ENCODE results near the gene UNC80. TPM values are rescaled to one million over a fixed set of nuclear protein-coding genes. Genes with fewer than 3 reads are reported as not detected.

UNC80 gene
- polyA plus RNA-seq, 2 of the 4 experiments (the other 2 are of a cell fraction) = not detected

GRCh38 chr2:209913786-209914345 lies 142.2 kb downstream of the UNC80 start:
- H3K27ac ChIP-seq = no peak overlapping the region
- no peak for FAIRE-seq
- H3K4me3 ChIP-seq = no peak overlapping the region
- ChIA-PET POLR2A (no interaction called here), CTCF (no interaction called here)
- H3K4me1 ChIP-seq = no peaks in the 10 kb centered on the region
- H3K9me3 ChIP-seq = no peaks in the 10 kb centered on the region
- 12% methylated on average over 2 of the region's 2 CpGs for WGBS (ENCODE audit: missing lambda C conversion rate)
- no peak for DNase-seq (ENCODE audit: low read depth in 1 of 2, low spot score in 1 of 2)
- no peak for ATAC-seq
- no peak overlapping the region for H3K4me2 ChIP-seq
- TF ChIP-seq CBX8 (IDR thresholded peaks at IDR 0.05) (no peak), USF2 (IDR thresholded peaks at IDR 0.05) (no peak), EHF (CRISPR knock-in tag; IDR thresholded peaks at IDR 0.05) (no peak), TFCP2L1 (CRISPR knock-in tag; IDR thresholded peaks at IDR 0.05) (no peak), BCL3 (IDR thresholded peaks at IDR 0.05) (no peak), RCOR1 (IDR thresholded peaks at IDR 0.05; ENCODE audit: low read depth, low read length) (no peak), POLR2AphosphoS2 (conservative IDR thresholded peaks at IDR 0.05; ENCODE audit: low read length) (no peak), JUNB (IDR thresholded peaks at IDR 0.05) (no peak), NR3C1 (IDR thresholded peaks at IDR 0.05) (no peak), ZC3H11A (IDR thresholded peaks at IDR 0.05) (no peak), CEBPB (IDR thresholded peaks at IDR 0.05) (no peak), TP53 (CRISPR knock-in tag; IDR thresholded peaks at IDR 0.05) (no peak), HOXB5 (CRISPR knock-in tag; IDR thresholded peaks at IDR 0.05) (no peak)

- Histone ChIP-seq H3K9me3 (no peaks in the 10 kb centered on the region), H3K27ac (no peak overlapping the region), H3K4me1 (no peaks in the 10 kb centered on the region), H3K4me3 (no peak overlapping the region), H3K4me2 (no peak overlapping the region)
- ATAC-seq (no peak), DNase-seq (ENCODE audit: low read depth in 1 of 2, low spot score in 1 of 2) (no peak), FAIRE-seq (no peak)
- 10% methylated on average over 2 of the region's 2 CpGs for WGBS (ENCODE audit: missing lambda C conversion rate)
- CTCF ChIA-PET = no interaction called here
- POLR2A ChIA-PET = no interaction called here
- TF ChIP-seq EHF (CRISPR knock-in tag; IDR thresholded peaks at IDR 0.05) (no peak), KDM1A (IDR thresholded peaks at IDR 0.05; ENCODE audit: low read depth) (no peak), SREBF2 (IDR thresholded peaks at IDR 0.05) (no peak), E2F6 (IDR thresholded peaks at IDR 0.05; ENCODE audit: borderline replicate concordance, low read depth) (no peak), HMGXB4 (CRISPR knock-in tag; IDR thresholded peaks at IDR 0.05; ENCODE audit: borderline replicate concordance) (no peak), ESRRA (IDR thresholded peaks at IDR 0.05; ENCODE audit: borderline replicate concordance, low read length) (no peak), HEYL (CRISPR knock-in tag; IDR thresholded peaks at IDR 0.05) (no peak)
Measured at GRCh38 chr2:209917154-209917771, 145.6 kb downstream of the UNC80 start.

GRCh38 chr2:209918251-209918650 lies 146.6 kb downstream of the UNC80 start:
- ChIA-PET POLR2A (no interaction called here), CTCF (no interaction called here)
- H3K4me1 ChIP-seq = no peaks in the 10 kb centered on the region
- H3K4me2 ChIP-seq = no peak overlapping the region
- no peak overlapping the region for H3K4me3 ChIP-seq
- DNase-seq (ENCODE audit: low read depth in 1 of 2, low spot score in 1 of 2) = no peak
- no peaks in the 10 kb centered on the region for H3K9me3 ChIP-seq
- H3K27ac ChIP-seq = no peak overlapping the region
- FAIRE-seq = no peak
- no peak for ATAC-seq
- TF ChIP-seq FOSB (CRISPR knock-in tag; IDR thresholded peaks at IDR 0.05) (no peak), ZNF302 (CRISPR knock-in tag; IDR thresholded peaks at IDR 0.05) (no peak), RNF2 (IDR thresholded peaks at IDR 0.05; ENCODE audit: borderline replicate concordance, low read depth) (no peak)
- 37% methylated on average over 6 of the region's 6 CpGs for WGBS (ENCODE audit: missing lambda C conversion rate)
